Gastroesophageal sphincter (tissue), 3 donors: ENCODE measurements around the gene TBKBP1.

ENCODE experiments used
- EP300 ChIP-seq: sonication (generic); formaldehyde crosslinking; IDR thresholded peaks from one replicate; pipeline ENCODE4 v1.6.1; 2017; ENCODE audit warnings: antibody characterized with exemption, mild to moderate bottlenecking
- POLR2A ChIP-seq, 2 donors: fragments of 450-650 bp; IDR thresholded peaks; one replicate each; pipeline ENCODE4 v1.6.1; 2017; ENCODE audit warnings: antibody characterized with exemption in 2 of 2, mild to moderate bottlenecking in 2 of 2, moderate library complexity in 1 of 2
- TF ChIP-seq, protein P1 (sequence below), 4 experiments: fragments of 200-600 bp in 2 of 4; fragments of 450-650 bp in 2 of 4; sonication (generic) in 1 of 4; IDR thresholded peaks; one replicate each; pipeline ENCODE4 v1.5.1; 2017 to 2019; ENCODE audit warnings: antibody characterized with exemption in 4 of 4, mild to moderate bottlenecking in 2 of 4, moderate library complexity in 2 of 4

DNA sequence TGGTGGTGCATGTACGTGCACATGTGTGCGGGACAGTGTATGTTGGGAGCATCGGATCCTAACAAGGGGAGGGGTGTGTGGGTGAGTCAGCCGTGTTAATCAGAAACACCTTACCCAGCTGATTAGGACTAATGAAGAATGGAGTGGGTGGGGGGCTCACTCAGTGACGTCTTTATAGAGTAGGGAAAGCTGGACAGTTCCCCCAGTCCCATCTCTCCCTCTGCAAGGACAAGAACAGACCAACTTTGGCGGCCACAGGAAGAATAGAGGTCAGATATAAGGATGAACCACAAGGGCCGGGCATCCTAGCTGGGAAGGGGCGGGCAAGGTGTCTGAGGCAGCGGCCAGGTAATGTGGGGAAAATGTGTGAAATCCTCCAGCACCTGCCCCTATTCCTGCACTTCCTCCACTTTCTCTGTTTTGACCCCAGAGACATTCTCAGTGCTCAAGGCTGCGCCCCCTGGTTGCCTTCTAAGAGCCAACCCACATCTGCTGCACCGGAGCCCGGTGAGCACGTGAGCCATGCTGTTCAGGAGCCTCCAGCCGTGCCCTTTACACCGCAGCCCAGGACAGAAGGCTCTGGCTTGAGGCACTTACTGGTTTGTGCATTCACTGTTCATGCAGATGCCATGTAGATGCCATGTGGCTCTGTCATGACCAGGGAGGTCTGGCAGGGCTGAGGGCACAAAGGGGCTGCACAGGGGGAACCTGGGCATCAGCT lies 20.2 kb downstream of the TBKBP1 start:
- TF ChIP-seq POLR2A (IDR thresholded peaks at IDR 0.05), result no peak
- TF ChIP-seq, protein P1, sequence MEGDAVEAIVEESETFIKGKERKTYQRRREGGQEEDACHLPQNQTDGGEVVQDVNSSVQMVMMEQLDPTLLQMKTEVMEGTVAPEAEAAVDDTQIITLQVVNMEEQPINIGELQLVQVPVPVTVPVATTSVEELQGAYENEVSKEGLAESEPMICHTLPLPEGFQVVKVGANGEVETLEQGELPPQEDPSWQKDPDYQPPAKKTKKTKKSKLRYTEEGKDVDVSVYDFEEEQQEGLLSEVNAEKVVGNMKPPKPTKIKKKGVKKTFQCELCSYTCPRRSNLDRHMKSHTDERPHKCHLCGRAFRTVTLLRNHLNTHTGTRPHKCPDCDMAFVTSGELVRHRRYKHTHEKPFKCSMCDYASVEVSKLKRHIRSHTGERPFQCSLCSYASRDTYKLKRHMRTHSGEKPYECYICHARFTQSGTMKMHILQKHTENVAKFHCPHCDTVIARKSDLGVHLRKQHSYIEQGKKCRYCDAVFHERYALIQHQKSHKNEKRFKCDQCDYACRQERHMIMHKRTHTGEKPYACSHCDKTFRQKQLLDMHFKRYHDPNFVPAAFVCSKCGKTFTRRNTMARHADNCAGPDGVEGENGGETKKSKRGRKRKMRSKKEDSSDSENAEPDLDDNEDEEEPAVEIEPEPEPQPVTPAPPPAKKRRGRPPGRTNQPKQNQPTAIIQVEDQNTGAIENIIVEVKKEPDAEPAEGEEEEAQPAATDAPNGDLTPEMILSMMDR (IDR thresholded peaks at IDR 0.05), result no peak
- TF ChIP-seq EP300, result no peak
